ENCODE results near the gene SLC18B1.
A peak's percentile ranks its signal among the peaks of the same experiment; 100 is the strongest.

GRCh38 chr6:132734694-132735236 is 63.7 kb downstream of the SLC18B1 start:
- TF ChIP-seq, protein P1, sequence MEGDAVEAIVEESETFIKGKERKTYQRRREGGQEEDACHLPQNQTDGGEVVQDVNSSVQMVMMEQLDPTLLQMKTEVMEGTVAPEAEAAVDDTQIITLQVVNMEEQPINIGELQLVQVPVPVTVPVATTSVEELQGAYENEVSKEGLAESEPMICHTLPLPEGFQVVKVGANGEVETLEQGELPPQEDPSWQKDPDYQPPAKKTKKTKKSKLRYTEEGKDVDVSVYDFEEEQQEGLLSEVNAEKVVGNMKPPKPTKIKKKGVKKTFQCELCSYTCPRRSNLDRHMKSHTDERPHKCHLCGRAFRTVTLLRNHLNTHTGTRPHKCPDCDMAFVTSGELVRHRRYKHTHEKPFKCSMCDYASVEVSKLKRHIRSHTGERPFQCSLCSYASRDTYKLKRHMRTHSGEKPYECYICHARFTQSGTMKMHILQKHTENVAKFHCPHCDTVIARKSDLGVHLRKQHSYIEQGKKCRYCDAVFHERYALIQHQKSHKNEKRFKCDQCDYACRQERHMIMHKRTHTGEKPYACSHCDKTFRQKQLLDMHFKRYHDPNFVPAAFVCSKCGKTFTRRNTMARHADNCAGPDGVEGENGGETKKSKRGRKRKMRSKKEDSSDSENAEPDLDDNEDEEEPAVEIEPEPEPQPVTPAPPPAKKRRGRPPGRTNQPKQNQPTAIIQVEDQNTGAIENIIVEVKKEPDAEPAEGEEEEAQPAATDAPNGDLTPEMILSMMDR (IDR thresholded peaks at IDR 0.05) = peak in 2 of 6 experiments; percentile 18 to 33
- TF ChIP-seq POLR2AphosphoS5 (IDR thresholded peaks at IDR 0.05) (peak; percentile 32 to 95), POLR2A (IDR thresholded peaks at IDR 0.05) (peak in 1 of 4 donors; percentile 30)
